Pulmonary artery endothelial cell (primary cell): Measurements from ENCODE around the gene EARS2. TPM values are rescaled to one million over a fixed set of nuclear protein-coding genes. Genes with fewer than 3 reads are reported as not detected.
"Not testable (repeated sequence)": the region's sequence is repeated elsewhere in the genome, so short reads cannot be mapped to it uniquely, and the experiment has no call there.

ENCODE experiments used
- DNase-seq: peaks from one replicate; pipeline ENCODE4 v3.0.0-alpha.2; 2011; ENCODE audit warnings: low read depth, low spot score
- total RNA-seq: library from RNA; depleted of rRNA; stranded (reverse); fragments of >200 nt; gene quantifications from 2 replicates; pipeline ENCODE4 v1.2.3, GENCODE V29; 2014

Gene EARS2
- total RNA-seq, 1 donor from 2014 or later = 24.5 TPM

GRCh38 chr16:23527961-23528643 lies 29.0 kb downstream of the EARS2 start:
- no peak for DNase-seq

DNA sequence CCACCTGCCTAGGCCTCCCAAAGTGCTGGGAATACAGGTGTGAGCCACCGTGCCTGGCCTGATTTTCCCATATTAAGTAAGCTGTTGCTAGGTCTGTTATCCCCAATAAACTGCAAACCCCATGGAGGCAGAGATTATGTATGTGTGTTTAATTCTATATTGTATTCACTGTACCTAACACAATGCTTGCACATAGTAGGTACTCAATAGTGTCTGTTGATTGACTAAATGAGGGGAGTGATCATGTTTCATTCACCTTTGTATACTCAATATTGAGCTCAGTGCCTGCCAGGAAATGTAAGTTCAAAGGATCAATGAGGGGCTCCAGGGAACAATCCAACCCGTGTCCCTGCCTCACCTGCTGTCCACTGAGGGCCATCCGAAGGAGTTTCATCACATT lies 32.3 kb downstream of the EARS2 start:
- no peak for DNase-seq

DNA sequence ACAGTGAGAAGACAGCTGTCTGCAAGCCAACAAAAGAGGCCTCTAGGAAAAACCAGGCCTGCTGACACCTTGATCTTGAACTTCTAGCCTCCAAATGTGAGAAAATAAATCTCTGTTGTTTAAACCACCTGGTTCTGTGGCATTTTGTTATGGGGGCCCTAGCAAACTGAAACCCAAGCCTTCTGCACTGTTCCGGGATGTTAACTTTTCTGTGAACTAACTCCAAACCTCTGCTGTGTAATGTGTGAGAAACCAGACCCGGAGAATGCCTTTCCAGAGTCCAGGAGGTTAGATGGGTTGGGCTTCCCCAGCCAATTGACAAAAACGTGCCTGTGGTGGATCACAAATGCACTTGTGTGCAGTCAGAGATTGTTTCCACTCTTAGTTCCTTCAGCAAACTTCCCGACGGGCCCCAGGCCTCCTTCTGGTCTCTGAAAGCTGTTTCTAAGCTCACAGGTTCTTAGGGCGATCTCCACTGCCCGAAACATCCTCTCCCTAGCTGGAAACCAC lies 33.2 kb downstream of the EARS2 start:
- DNase-seq = no peak

DNA sequence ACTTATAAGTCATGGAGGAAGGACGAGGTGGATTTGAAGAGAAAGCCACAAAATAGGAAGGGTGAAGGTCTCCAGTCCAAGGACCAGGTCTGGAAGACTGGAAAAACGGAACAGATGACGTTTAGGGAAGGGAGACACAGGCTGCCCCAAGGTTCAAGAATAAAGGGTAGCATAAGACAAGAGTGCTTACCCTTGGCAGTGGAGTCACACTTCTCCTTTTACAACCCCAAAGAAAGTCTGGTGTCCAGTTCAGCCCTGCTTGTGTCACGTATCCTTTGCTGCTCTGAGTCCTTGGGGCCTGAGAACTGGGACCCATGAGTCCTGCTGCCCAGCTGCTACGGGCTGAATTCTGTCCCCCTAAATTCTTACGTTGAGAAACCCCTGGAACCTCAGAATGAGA lies 33.8 kb downstream of the EARS2 start:
- DNase-seq = no peak

- no peak for DNase-seq
Observed at GRCh38 chr16:23521965-23522364, 35.2 kb downstream of the EARS2 start.

GRCh38 chr16:23521037-23521743 lies 36.0 kb downstream of the EARS2 start:
- DNase-seq = no peak

GRCh38 chr16:23520500-23520899 lies 36.6 kb downstream of the EARS2 start:
- DNase-seq = no peak

- DNase-seq = no peak
Observed at GRCh38 chr16:23519282-23519681, 37.9 kb downstream of the EARS2 start.

- DNase-seq = no peak
Observed at GRCh38 chr16:23518435-23518891, 38.7 kb downstream of the EARS2 start.

DNA sequence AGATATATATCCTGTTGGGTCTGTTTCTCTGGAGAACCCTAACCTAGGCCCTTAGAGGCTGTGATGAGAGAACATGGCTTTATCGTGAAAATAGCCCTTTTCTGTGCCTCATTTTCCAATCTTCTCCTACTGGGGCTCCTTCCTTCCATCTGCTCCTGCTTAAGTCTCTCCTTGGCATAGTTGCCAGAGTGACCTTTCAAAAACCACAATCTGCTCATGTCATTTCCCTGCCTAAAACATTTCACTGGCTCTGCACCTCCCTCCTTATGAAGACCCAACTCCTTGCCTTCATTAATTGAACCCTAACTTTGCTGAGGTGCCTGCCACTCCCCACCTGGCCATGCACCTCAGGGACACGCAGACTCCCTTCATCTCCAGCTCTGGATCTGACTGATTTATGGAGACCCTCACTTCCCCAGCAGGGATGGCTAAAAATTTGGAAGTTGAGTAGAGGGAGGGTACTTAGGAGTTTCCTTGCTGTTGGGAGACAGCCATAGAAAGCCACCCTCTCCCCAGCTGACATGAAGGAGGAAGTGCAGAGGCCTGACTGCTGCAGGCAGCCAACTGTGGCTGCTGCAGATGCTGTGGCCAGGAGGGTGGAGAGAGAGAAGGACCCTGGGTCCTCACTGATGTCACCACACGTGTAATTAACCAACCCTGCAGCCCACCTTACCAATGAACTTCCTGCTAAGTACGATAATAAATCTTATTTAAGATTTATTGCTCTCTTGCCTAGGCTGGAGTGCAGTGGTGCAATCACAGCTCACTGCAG lies 40.6 kb downstream of the EARS2 start:
- no peak for DNase-seq

GRCh38 chr16:23515881-23516280 lies 41.3 kb downstream of the EARS2 start:
- DNase-seq = no peak

- DNase-seq = no peak
Observed at GRCh38 chr16:23514381-23515152, 42.6 kb downstream of the EARS2 start.

GRCh38 chr16:23512168-23512695 lies 44.9 kb downstream of the EARS2 start:
- DNase-seq = no peak

- DNase-seq = no peak
Observed at GRCh38 chr16:23511731-23512130, 45.4 kb downstream of the EARS2 start.

DNA sequence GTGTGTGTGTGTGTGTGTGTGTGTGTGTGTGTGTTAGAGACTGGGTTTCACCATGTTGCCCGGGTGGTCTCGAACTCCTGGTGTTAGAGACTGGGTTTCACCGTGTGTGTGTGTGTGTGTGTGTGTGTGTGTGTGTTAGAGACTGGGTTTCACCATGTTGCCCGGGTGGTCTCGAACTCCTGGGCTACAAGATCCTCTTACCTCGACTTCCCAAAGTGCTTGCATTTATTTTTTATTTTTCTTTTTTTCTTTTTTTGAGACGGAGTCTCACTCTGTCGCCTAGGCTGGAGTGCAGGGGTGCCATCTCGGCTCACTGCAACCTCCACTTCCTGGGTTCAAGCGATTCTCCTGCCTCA lies 46.3 kb downstream of the EARS2 start:
- not testable (repeated sequence) for DNase-seq

- DNase-seq = peak; percentile 41
Observed at GRCh38 chr16:23510164-23510914, 46.8 kb downstream of the EARS2 start, which contains the start of gene GGA2. Gene GGA2, minus strand, starts transcription at chr16:23510494. Its CDS starts 83 bp downstream, at chr16:23510411.

DNA sequence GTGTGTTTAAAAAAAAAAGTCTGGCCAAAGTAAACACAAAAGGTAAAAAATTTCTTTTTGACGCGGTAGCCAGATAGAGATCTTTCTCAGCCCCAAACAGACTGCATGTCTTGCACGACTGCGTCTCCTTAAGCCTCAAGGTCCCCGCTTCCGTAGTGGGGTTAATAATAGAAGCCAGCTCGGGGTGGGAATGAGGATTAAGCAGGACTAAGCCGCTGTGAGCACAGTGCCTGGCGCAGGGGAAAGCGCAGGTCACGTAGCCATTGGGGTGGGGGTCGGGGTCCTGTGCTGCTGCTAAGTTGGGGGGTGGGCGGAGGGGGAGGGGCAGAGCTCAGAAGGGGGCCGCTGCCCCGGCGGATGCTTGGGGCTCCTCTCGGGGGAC lies 47.4 kb downstream of the EARS2 start:
- DNase-seq = no peak

- DNase-seq = no peak
Observed at GRCh38 chr16:23509441-23509754, 47.8 kb downstream of the EARS2 start.

DNA sequence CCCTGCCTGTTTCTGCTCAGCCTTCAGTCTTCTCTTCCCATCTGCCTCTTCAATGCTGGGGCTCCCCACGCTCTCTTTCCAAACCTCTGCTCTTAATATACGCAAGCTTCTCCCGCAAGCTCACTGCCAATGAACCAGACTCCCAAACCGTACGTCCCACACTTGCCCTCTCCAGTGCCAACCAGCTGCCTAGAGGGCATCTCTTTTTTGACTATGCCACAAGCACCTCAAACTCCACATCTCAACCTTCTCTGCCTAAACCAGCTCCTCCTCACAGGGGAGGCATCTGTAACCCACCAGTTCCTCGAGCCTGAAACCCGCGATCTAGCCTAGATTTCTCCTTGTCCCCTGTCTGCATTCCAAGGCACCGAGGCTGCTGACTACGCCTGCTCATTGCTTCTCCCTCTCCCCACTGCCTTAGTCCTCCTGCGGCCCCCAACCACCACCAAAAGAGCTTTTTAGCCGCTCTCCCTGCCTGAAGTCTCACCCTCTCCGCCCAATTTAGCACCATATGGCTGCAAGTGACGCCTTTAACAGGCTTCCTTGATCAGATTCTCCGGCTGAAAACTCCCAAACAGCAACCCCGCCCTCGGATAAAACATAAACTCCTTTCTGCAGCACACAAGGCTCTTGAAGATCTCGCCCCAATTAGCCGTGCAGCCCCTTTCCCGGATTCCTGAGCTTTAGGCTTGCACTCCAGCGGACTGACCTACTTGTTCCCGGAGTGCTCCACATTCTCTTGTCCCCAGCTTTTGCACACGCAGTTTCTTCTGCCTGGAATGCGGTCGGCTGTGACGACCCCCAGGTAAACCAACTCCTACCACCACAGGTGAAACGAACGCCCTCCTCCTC lies 48.3 kb downstream of the EARS2 start:
- DNase-seq = no peak

GRCh38 chr16:23506606-23506994 lies 50.5 kb downstream of the EARS2 start:
- DNase-seq = no peak
